NCI-H82 treated with DMSO at 0.1 percent for 48 hours (cell line): ENCODE results near the gene LRCH4.

Experiments used
- DNase-seq: peaks from one replicate; lab custom pipeline; 2025; ENCODE audit not compliant: unreplicated experiment; lab: John Stamatoyannopoulos, UW

LRCH4 gene

DNA sequence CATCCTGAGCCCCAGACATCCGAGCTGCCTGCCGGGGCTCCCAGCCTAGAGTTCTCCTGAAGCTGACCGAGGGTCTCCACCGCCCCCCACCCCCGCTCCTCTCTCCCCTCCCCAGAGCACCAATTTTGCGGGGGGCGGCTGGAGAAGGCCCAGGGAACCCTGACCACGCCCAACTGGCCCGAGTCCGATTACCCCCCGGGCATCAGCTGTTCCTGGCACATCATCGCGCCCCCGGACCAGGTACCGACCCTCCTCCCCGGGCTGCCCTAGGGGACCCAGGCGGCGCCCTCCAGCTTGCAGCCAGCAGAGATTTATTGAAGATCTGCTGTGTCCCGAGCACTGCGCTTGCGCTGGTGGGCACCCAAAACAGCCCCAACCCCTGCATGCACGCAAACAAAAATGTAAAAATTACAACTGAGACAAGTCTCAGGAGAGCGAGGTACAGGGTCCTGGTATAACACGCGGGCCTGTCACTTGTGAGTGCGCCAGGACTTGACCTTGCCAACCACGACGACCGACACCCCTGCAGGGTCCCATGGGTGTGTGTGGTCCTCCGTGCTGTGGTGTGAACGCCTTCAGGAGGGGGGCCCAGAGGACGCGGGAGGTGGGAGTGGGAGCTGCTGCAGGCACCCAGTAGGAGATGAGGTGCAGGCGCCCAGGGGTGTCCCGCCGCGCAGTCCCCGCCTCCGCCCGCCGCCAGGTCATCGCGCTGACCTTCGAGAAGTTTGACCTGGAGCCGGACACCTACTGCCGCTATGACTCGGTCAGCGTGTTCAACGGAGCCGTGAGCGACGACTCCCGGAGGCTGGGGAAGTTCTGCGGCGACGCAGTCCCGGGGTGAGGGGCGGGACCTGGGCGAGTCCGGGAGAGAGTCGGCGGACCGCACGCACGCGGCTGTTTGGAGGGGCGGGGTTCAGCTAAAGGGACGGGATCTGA lies 19.3 kb upstream of the LRCH4 start:
- no peak for DNase-seq

DNA sequence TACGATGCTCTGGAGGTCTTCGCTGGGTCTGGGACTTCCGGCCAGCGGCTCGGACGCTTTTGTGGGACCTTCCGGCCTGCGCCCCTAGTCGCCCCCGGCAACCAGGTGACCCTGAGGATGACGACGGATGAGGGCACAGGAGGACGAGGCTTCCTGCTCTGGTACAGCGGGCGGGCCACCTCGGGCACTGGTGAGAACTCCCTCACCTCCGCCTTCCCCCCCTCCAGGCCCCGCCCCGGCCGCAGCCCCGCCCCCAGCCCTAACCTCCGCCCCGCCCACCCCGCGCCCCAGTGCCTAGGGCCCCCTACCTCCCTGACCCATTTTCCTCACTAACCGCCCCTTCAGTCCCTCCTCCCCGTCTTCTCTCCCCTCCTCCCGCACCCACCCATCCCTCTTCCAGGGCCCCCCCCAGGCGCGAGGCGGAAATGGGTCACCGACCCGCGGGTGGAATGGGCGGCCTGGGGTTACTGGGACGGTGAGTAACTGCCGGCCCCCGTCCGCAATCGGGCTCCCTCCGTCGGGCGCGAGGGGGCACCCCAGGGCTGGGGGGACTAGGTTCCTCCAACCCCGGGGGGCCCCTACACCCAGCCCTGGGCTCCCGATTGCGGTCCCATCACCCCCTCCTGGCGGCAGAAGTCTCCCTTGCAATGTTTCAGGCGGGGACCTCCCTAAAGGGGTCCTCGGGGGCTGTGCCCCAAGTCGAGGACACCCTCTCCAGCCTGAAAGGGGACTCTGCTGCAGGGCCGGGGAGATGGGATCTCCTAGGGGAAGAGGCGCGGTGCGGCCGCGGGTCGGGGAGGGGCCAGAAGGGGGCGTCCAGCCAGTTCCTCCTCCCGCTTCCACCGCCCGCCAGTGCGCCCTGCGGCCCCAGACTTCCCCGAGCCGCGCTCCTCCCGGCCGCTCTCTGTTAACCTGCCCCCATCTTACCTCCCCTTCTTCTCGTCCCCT lies 18.4 kb upstream of the LRCH4 start:
- DNase-seq: peak; percentile 5

DNA sequence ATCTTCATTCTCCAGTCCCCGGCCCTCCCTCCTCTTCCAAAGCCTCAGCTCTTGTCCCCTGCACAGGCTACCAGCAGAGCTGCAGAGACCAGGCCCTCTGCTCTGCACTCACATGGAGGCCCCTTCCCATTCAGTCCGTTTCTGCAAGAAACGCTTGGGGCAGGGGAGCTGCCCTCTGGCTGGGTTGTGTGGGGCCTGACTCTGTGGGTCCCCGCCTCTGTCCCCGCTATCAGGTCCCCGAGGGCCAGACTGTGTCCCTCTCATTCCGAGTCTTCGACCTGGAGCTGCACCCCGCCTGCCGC lies 17.7 kb upstream of the LRCH4 start:
- no peak for DNase-seq

DNA sequence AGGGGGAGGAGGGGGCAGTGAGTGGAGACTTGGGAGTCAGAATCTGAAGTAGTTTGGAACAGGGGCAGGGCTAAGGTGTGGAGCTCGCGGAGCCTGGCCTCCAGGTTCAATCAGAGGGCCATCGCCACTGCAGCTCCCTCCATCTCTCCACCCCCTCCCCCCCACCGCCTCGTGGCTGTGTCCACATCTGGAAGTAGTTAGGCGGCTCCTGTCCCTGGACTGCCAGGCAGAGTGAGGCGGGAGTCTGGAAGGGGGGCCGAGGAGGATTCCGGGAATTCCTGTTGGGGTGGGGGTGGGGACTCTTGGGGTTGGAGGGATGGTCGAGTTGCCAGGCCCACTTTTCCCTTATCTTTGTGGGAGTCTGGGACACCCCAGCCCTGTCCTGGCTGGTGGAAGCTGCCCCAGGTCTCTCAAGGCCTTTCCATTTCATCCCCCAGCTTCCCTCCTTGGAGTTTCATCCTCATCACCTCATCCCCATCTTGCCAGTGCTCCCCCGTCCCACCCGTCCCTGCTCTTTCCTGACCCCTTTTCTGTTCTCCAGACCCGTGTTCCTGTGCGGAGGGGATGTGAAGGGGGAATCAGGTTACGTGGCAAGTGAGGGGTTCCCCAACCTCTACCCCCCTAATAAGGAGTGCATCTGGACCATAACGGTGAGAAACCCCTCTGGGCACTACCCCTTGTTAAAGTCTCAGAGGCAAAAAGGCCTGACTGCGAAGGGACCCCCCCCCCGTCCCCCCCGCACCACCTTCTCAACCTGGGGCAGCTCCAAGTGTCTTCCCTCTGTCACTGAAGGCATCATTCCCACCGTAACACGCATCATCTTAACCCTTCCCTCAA lies 17.2 kb upstream of the LRCH4 start:
- no peak for DNase-seq

DNA sequence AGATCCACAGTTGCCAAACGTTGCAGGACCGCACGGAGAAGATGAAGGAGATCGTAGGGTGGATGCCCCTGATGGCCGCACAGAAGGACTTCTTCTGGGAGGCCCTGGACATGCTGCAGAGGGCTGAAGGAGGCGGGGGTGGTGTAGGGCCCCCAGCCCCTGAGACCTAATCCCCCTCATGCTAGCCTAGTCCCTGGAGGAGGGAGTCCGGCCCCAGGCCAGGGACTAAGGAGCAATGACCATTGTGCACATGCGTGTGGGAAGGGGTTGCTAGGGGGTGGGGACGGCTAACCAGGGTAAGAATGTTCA lies 14.8 kb upstream of the LRCH4 start:
- no peak for DNase-seq

DNA sequence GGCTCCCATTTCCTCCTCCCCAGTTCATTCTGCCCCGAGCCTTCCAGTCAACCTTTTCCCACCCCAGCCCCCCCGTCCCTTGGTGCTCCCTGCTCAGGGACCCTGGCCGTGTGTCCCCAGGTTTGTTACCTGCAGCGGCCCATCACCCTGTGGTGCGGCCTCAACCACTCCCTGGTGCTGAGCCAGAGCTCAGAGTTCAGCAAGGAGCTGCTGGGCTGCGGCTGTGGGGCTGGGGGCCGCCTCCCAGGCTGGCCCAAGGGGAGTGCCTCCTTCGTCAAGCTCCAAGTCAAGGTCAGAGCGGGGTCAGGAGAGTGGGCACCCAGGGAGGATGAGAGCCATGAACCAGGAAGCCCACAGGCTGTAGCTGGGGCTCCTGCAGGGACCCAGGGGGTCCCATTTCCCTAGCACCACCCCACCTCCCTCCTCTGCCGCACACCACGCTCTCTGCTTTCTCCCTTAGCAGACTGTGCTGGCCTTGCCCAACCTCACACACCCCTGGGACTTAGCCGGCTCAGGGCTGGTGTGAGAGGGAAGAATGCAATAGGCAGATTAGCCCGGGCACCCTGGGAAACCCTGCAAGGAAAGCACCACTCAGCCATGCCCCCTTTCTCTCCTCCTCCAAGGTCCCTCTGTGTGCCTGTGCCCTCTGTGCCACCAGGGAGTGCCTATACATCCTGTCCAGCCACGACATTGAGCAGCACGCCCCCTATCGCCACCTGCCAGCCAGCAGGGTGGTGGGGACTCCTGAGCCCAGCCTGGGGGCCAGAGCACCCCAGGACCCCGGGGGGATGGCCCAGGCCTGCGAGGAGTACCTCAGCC lies 14.2 kb upstream of the LRCH4 start:
- no peak for DNase-seq

DNA sequence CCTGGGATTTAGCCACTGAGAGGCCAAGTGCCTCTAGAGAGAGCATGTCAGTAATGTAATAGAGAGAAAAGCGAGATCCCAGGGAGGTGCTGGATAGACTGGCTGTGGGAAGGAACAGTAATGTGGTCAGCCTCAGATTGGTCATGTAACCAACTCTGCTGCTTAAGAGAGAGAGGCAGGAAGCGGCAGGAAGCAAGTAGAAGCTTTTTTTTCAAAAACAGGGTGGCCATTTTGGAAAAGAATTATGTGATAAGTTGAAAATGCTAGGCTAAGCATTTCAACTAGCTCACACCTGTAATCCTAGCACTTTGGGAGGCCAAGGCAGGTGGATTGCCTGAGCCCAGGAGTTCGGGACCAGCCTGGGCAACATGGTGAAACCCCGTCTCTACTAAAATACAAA lies 12.5 kb upstream of the LRCH4 start:
- no peak for DNase-seq

DNA sequence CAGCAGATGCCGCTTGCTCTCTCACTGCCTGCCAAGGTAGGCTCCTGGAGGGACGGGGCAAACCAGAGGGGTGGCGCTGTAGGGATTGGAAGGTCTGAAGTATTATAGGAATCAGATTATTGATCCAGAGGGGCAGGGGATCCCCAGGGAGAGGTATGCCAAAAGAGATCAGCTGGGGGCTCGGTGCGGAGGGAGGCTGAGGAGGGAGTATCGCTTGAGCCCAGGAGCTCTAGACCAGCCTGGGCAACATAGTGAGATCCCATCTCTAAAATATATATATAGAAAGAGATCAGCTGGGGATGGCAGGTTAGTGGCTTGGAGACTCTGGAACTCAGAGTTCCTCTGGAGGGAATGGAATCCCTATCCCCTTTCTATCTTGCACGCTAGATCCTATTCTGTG lies 9.3 kb upstream of the LRCH4 start:
- no peak for DNase-seq

DNA sequence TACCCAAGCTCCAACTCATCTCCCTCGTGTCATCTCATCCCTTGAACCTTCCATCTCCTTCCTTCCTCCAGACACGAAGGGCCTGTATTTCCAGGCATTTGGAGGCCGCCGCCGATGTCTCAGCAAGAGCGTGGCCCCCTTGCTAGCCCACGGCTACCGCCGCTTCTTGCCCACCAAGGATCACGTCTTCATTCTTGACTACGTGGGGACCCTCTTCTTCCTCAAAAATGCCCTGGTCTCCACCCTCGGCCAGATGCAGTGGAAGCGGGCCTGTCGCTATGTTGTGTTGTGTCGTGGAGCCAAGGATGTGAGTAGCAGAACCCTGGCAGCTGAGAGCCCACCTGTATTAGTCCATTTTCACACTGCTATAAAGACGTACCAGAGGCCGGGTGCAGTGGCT lies 5.7 kb upstream of the LRCH4 start:
- no peak for DNase-seq

DNA sequence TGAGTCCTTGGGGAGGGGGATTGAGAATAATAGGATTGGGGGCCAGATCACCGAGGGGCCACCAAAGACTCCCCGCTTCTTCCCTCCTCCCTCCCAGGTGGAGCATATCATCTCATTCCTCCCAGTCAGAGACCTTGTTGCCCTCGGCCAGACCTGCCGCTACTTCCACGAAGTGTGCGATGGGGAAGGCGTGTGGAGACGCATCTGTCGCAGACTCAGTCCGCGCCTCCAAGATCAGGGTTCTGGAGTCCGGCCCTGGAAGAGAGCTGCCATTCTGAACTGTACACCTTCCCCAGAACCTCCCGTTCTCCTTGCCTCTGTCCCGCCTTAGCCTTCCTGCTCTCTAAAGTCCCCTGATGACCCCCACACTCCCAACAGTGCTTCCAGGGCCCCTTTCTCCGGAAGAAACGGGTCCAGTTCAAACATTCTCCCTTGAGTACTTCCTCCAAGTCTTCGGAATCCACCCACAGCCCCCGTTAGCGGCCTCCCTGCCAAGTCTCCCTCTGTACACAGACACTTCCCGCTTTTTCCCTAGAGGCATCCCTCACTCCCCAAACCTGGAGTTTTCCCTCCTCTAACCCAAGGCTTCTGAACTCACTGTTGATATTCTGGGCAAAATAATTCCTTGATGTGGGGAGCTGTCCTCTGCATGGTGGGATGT lies 4.3 kb upstream of the LRCH4 start:
- DNase-seq: no peak

DNA sequence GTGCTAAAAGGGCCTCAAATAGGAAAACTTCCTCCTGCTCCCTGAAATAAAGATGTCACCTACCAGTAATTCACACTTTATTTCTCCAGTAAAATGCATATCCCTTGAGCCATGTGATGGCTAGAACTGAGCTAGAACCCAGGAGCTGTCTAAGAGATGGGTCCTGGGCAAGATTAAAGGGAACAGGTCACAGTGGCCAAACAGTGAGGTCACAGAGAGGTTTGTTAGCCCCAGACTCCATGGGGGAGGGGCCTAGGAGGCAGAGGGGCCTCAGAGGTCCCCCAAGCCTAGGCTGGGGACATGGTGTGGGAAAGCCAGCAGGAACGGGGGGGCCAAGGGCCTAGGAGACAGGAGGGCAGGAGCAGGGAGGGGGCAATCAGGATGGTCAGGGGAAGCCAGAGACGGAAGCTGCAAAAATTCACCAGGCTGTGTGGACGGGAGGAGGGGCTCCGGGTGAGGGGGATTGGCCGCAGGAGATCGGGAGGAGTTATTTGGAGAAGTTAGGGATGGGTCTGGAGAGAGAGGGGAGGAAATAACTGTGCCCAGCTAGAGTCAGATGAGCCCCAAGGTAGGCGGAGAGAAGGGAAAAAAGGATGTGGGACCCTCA lies 3.5 kb upstream of the LRCH4 start:
- DNase-seq: no peak

DNA sequence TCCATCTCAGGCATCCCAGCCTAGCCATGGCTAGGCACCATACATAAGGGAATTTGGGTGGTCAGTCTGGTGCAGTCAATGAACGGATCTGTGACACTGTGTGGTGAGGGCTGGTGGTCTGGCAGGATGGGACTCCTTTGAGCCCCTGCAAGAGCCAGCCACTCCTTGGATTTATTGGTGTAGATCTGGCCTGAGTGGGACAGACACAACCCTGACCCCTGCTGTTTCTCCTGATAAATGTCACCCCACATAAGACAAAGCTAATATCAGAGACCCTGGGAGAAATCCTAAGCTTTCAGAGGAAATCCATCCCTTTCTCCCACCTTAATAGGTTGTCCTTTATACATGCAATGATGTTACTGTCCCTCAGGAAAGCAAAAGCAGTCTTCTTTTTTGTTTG lies 2.5 kb upstream of the LRCH4 start:
- DNase-seq: peak; percentile 16

DNA sequence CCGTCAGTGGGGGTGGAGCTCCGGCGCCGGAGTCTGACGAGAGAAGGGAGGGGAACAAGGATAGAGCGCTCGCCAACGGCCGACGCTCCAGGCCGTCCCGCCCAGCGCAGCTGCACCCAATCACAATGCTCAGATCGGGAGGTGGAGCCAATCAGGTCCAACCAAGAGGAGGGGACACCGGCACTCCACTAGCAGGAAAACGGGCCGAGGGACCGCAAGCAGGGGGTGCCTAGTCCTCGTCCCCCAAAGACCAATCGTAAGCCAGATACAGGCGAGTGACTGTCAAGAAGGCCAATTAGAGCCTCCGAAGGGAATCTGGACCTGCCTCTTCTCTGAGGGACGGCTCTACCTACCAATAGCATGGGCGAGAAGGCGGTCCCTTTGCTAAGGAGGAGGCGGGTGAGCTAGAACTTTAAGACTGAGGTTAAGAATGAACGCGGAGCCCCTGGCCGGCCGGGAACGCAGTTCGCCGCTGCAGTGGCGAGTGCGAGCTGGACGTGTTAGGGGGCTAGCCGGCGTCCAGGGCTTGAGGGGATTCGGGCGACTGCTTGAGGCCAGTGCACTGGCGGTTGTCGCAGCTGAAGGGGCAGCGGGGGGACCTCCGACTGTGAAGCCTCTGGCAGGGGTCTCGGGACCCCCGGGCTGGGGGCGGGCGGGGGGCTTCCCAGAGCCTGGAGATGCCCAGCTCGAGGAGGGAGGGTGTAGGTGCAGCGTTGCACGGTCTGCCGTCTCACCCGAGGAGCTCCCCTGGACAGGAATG lies 517 bp upstream of the LRCH4 start, which contains the start of gene FBXO24:
Gene FBXO24, plus strand, starts transcription at position 63 of the 760 bp plus-strand sequence. Its CDS starts 298 bp downstream, at position 361.
- DNase-seq: peak; percentile 99

DNA sequence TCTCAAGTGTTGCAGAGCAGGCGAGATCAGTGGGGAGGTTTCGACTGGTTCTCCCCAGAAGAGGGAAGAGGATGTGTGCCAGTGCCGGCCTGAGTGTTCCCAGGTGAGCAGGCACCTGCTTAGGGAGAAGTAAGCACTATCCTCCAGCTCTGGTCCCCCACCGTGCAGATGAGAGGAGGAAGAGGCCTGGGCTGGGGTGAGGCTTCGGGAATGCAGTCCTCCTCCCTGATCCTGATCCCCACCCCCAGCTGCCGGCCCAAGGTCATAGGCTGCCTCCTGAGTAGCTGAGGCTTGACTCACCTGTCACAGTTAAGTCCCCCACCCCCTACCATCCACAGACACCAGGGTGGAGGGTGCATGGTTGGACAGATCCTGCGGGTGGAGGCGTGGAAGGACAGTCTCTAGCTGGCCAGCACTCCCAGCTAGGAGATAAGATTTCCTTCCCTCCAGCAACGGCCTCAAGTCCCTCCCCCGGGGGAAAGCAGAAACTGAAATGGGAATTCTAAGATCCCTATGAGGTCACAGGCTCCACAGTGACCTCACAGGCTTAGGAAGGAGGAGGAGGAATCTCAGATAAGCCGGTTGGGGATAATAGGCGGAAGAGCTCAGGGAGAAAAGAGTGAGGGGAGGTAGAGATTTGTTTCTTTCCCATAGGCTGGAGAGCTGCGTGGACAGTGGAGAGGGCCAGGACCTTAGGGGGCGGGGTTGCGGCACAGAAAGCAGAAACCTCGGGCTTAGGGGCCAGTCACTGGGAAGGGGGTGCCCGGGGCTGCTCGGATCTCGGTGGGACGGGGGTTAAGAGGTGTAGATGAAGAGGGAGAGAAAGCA lies 1.0 kb downstream of the LRCH4 start:
- DNase-seq: peak; percentile 57

DNA sequence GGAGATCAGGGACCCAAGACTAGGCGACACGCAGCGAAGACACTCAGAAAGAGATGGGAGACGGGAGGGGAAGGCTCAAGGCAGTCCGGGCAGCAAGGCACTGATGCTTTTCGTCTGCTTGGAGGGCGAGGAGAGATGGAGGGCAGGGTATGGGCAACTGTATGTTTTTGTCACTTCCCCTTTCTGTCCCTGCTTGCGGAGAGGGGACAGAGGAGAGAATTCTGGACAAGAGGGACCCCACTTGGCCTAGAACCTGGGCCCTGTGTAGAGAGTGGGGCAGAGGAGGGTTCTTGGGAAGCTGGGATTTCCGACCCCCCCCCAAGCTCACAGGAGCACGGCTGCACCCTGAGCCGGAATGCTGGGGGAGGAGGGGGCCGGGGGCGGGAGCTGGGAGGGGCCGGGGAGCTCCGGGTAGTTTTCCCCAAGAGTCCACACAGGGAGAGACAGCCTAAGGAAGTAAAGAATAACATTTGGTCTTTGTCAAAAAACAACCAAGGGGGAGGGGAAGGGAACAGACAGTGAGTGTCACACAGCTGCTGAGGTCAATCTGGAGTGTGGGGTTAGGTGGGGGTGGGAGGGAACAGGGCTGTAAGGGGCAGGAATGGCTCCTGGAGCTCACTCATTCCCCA lies 1.8 kb downstream of the LRCH4 start:
- no peak for DNase-seq

DNA sequence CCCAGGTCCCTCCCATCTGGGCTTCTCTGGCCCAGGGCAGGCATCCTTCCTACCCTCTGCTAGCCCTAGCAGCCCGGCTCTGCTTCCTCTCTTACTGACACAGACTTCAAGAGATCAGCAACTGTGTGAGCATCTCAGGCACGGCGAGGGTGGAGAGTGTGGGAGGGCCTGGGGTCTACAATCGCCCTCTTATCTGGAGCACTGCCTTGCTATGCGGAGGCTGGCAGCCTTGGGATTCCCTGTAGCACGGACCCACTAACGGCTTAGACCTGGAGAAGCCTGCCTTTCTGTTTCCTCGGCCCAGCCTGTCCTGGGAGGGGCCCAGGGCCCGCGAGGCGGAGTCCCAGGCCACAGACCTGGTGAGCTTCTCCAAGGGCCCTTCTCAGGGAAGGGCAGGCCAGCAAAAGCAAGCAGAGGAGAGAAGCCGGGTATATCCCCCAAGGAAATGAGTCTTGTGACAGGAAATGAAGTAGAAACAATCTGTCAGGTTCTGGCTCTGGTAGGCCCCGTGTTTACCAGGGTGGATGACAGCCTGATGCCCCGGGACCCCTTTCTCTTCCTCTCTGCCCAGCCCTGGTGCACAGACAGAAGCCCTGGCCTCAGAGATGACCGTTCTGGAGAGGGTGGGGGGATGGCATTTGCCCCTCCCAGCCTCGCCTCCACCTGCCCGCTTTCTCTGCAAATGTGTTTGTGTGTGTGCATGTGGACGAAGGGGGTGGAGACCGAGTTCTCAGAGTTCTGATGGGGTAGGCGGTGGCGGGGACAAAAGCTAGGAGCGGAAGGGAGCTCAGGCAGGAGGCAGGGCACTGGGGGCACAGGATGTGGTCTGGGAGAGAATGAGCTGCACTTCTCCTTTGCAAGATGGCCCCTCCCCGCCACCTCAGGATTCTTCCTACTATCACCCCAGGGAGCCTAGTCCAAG lies 2.5 kb downstream of the LRCH4 start:
- DNase-seq: no peak
